ENCODE data around the gene SYT15. TPM values are rescaled to one million over a fixed set of nuclear protein-coding genes. Genes with fewer than 3 reads are reported as not detected.

SYT15 gene
- total RNA-seq, 4 donors from 2014 or later, result 4.2 to 11.0 (median 6.9) TPM

GRCh38 chr10:46536781-46537180 lies 42.1 kb upstream of the SYT15 start:
- no peaks in the 10 kb centered on the region for H3K9me3 ChIP-seq
- no peaks in the 10 kb centered on the region for H3K36me3 ChIP-seq
- DNase-seq (ENCODE audit: low spot score in 2 of 2), result no peak
- H3K27ac ChIP-seq, result no peak overlapping the region
- WGBS, 2 donors, result 87% methylated on average over 5 of the region's 5 CpGs
- peaks cover 0 to 28% (median 13%) of the 10 kb centered on the region in 4 donors for H3K4me1 ChIP-seq
- no peak overlapping the region for H3K4me3 ChIP-seq
- peaks cover 0 to 10% of the 10 kb centered on the region in 2 donors for H3K27me3 ChIP-seq
- TF ChIP-seq EP300 (IDR thresholded peaks at IDR 0.05) (no peak), CTCF (IDR thresholded peaks at IDR 0.05) (no peak), POLR2A (IDR thresholded peaks at IDR 0.05) (no peak)

GRCh38 chr10:46537309-46537708 lies 41.6 kb upstream of the SYT15 start:
- Histone ChIP-seq H3K27me3 (peaks cover 0 to 10% of the 10 kb centered on the region in 2 donors), H3K36me3 (no peaks in the 10 kb centered on the region), H3K4me3 (no peak overlapping the region), H3K4me1 (peaks cover 0 to 28% (median 13%) of the 10 kb centered on the region in 4 donors), H3K27ac (no peak overlapping the region), H3K9me3 (no peaks in the 10 kb centered on the region)
- no peak for TF ChIP-seq EP300 (IDR thresholded peaks at IDR 0.05)
- TF ChIP-seq CTCF (IDR thresholded peaks at IDR 0.05), result no peak
- no peak for TF ChIP-seq POLR2A (IDR thresholded peaks at IDR 0.05)
- DNase-seq (ENCODE audit: low spot score in 2 of 2), result no peak
- 75 to 77% methylated on average over 5 of the region's 5 CpGs for WGBS, 2 donors

- DNase-seq (ENCODE audit: low spot score in 2 of 2), result no peak
- Histone ChIP-seq H3K27ac (no peak overlapping the region), H3K27me3 (peaks cover 0 to 10% of the 10 kb centered on the region in 2 donors), H3K4me3 (no peak overlapping the region), H3K9me3 (no peaks in the 10 kb centered on the region), H3K36me3 (no peaks in the 10 kb centered on the region), H3K4me1 (peaks cover 0 to 28% (median 13%) of the 10 kb centered on the region in 4 donors)
- no peak for TF ChIP-seq CTCF (IDR thresholded peaks at IDR 0.05)
- no peak for TF ChIP-seq POLR2A (IDR thresholded peaks at IDR 0.05)
- TF ChIP-seq EP300 (IDR thresholded peaks at IDR 0.05), result no peak
- 91 to 97% methylated on average over 5 of the region's 5 CpGs for WGBS, 2 donors
Measured at GRCh38 chr10:46538155-46538554, 40.8 kb upstream of the SYT15 start.

GRCh38 chr10:46538717-46539426 lies 40.1 kb upstream of the SYT15 start:
- no peak for DNase-seq (ENCODE audit: low spot score in 2 of 2)
- Histone ChIP-seq H3K4me3 (no peak overlapping the region), H3K9me3 (no peaks in the 10 kb centered on the region), H3K27me3 (peaks cover 0 to 10% of the 10 kb centered on the region in 2 donors), H3K27ac (no peak overlapping the region), H3K36me3 (no peaks in the 10 kb centered on the region), H3K4me1 (peaks cover 0 to 28% (median 13%) of the 10 kb centered on the region in 4 donors)
- TF ChIP-seq POLR2A (IDR thresholded peaks at IDR 0.05) (no peak), CTCF (IDR thresholded peaks at IDR 0.05) (no peak), EP300 (IDR thresholded peaks at IDR 0.05) (no peak)
- WGBS, 2 donors, result 63 to 71% methylated on average over 3 of the region's 3 CpGs

GRCh38 chr10:46539596-46540411 lies 39.1 kb upstream of the SYT15 start:
- Histone ChIP-seq H3K36me3 (no peaks in the 10 kb centered on the region), H3K4me1 (peaks cover 0 to 28% (median 13%) of the 10 kb centered on the region in 4 donors), H3K9me3 (no peaks in the 10 kb centered on the region), H3K27me3 (peaks cover 0 to 10% of the 10 kb centered on the region in 2 donors), H3K4me3 (no peak overlapping the region), H3K27ac (peak overlapping the region in 3 of 4 donors; percentile 9 to 53 (median 31))
- WGBS, 2 donors, result 60 to 62% methylated on average over 14 of the region's 14 CpGs
- TF ChIP-seq CTCF (IDR thresholded peaks at IDR 0.05) (no peak), POLR2A (IDR thresholded peaks at IDR 0.05) (no peak), EP300 (IDR thresholded peaks at IDR 0.05) (no peak)
- DNase-seq (ENCODE audit: low spot score in 2 of 2), result peak in 1 of 2 donors; percentile 11

Measured in tibial nerve (tissue), 4 donors.